HG02938 (cell line): ENCODE results near the gene LGALS12.
A peak's percentile ranks its signal among the peaks of the same experiment; 100 is the strongest.
"Not testable (repeated sequence)": the region's sequence is repeated elsewhere in the genome, so short reads cannot be mapped to it uniquely, and the experiment has no call there.

Experiments used
- ATAC-seq: cut with Tn5 transposase; IDR thresholded peaks from one replicate; pipeline ENCODE4 v1.9.1; 2021; ENCODE audit warnings: mild to moderate bottlenecking, moderate library complexity; ENCODE audit not compliant: unreplicated experiment

The LGALS12 gene

GRCh38 chr11:63532799-63533475 lies 27.1 kb downstream of the LGALS12 start:
- ATAC-seq = no peak

GRCh38 chr11:63534076-63534475 lies 28.2 kb downstream of the LGALS12 start:
- no peak for ATAC-seq

GRCh38 chr11:63534895-63535461 lies 29.1 kb downstream of the LGALS12 start:
- peak; percentile 44 for ATAC-seq

- ATAC-seq = no peak
These were observed 29.9 kb downstream of the LGALS12 start for GRCh38 chr11:63535734-63536133.

- ATAC-seq = no peak
These were observed 30.9 kb downstream of the LGALS12 start, which contains the start of gene PLAAT4 for GRCh38 chr11:63536669-63537292. Gene PLAAT4, plus strand, starts transcription at chr11:63536808. Its CDS starts 61 bp downstream, at chr11:63536869.

- no peak for ATAC-seq
These were observed 31.6 kb downstream of the LGALS12 start for GRCh38 chr11:63537293-63538101.

GRCh38 chr11:63542506-63542905 lies 36.6 kb downstream of the LGALS12 start:
- ATAC-seq = not testable (repeated sequence)

- ATAC-seq = no peak
These were observed 37.8 kb downstream of the LGALS12 start for GRCh38 chr11:63543711-63544110.

GRCh38 chr11:63547061-63547460 lies 41.2 kb downstream of the LGALS12 start:
- no peak for ATAC-seq

GRCh38 chr11:63548178-63548577 lies 42.3 kb downstream of the LGALS12 start:
- ATAC-seq = no peak

GRCh38 chr11:63549411-63549810 lies 43.5 kb downstream of the LGALS12 start:
- no peak for ATAC-seq

- not testable (repeated sequence) for ATAC-seq
These were observed 44.3 kb downstream of the LGALS12 start for GRCh38 chr11:63550156-63550700.

- no peak for ATAC-seq
These were observed 45.4 kb downstream of the LGALS12 start for GRCh38 chr11:63551091-63551888.

- ATAC-seq = no peak
These were observed 46.0 kb downstream of the LGALS12 start for GRCh38 chr11:63551889-63552266.

GRCh38 chr11:63552921-63553320 lies 47.0 kb downstream of the LGALS12 start:
- no peak for ATAC-seq

- ATAC-seq = peak; percentile 51
These were observed 47.9 kb downstream of the LGALS12 start for GRCh38 chr11:63553759-63554158.

- no peak for ATAC-seq
These were observed 49.0 kb downstream of the LGALS12 start for GRCh38 chr11:63554877-63555223.

- no peak for ATAC-seq
These were observed 50.6 kb downstream of the LGALS12 start for GRCh38 chr11:63556404-63557013.

GRCh38 chr11:63557570-63557969 lies 51.7 kb downstream of the LGALS12 start:
- ATAC-seq = no peak
